Mesothelial cell of epicardium (in vitro differentiated cells): ENCODE data around the gene SLC45A2. TPM values are rescaled to one million over a fixed set of nuclear protein-coding genes. Genes with fewer than 3 reads are reported as not detected.
"Not testable (repeated sequence)": the region's sequence is repeated elsewhere in the genome, so short reads cannot be mapped to it uniquely, and the experiment has no call there.

ENCODE experiments used
- DNase-seq, 2 experiments: peaks; one replicate each; pipeline ENCODE4 v3.0.0; 2021; ENCODE audit warnings: low spot score in 2 of 2; ENCODE audit not compliant: unreplicated experiment in 2 of 2
- H3K27ac Mint-ChIP-seq: 2 replicates; pipeline ENCODE4 v1.8.0; 2021; ENCODE audit warnings: mixed read lengths
- H3K27me3 Mint-ChIP-seq: 2 replicates; pipeline ENCODE4 v1.8.0; 2021; ENCODE audit warnings: low read depth, mixed read lengths
- H3K36me3 Mint-ChIP-seq: 2 replicates; pipeline ENCODE4 v1.8.0; 2021; ENCODE audit warnings: mixed read lengths
- H3K4me1 Mint-ChIP-seq: 2 replicates; pipeline ENCODE4 v1.8.0; 2021; ENCODE audit warnings: mixed read lengths
- H3K4me3 Mint-ChIP-seq: 2 replicates; pipeline ENCODE4 v1.8.0; 2021; ENCODE audit warnings: mild to moderate bottlenecking, moderate library complexity, mixed read lengths
- H3K9me3 Mint-ChIP-seq: 2 replicates; pipeline ENCODE4 v1.8.0; 2021; ENCODE audit warnings: mixed read lengths
- CTCF ChIP-seq: fragments of 200-600 bp; sonication (generic); IDR thresholded peaks from one replicate; pipeline ENCODE4 v1.5.0; 2021; ENCODE audit warnings: antibody characterized with exemption; ENCODE audit not compliant: unreplicated experiment
- total RNA-seq: library from RNA; stranded (reverse); gene quantifications from 3 replicates; pipeline ENCODE4 v1.2.1, GENCODE V29; 2021

The SLC45A2 gene
- total RNA-seq, 1 donor from 2014 or later: 0.63 TPM

DNA sequence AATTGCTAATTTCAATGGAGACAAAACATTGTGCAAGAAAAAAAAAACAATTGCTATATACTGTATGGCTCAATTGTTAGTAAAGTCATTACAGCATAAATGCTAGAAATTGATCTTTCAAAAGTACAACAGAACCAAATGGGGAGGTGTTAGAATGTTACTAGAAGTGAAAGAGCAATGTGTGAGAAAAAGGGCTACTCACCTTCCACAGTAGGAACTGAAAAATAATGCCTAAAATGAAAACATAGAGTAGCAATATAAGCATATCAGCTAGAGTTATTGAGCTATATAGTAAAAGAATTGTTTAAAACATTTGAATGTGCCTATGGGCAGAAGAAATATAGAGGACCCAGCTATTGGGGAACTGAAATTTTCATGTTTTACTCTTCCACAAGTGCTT lies 59.2 kb downstream of the SLC45A2 start:
- Mint-ChIP-seq H3K27ac (no peak overlapping the region), H3K27me3 (no peaks in the 10 kb centered on the region), H3K9me3 (no peaks in the 10 kb centered on the region), H3K36me3 (no peaks in the 10 kb centered on the region), H3K4me1 (peaks cover 7% of the 10 kb centered on the region), H3K4me3 (no peak overlapping the region)
- DNase-seq: no peak
- TF ChIP-seq CTCF: no peak

DNA sequence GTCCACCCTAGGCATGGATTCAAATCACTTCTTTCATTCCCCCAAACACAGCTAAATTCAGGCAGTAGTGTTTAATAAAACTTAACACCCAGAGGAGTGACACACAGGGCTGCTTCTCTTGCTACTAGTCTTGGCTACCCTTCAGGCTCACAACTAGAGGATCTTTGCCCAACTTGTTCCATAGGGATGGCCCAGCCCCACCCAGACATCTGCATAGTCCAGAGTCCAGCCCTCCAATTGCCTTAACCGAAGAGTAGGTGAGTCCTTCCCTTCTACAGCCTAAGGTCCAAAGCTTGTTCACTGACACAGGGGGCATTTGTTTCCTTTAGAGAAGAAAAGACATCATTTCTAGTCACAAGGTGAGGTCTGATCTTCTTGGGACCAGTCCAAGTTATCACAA lies 63.5 kb downstream of the SLC45A2 start:
- no peak for DNase-seq
- Mint-ChIP-seq H3K9me3 (peaks cover 25% of the 10 kb centered on the region), H3K4me1 (peaks cover 3% of the 10 kb centered on the region), H3K4me3 (no peak overlapping the region), H3K36me3 (no peaks in the 10 kb centered on the region), H3K27ac (no peak overlapping the region), H3K27me3 (no peaks in the 10 kb centered on the region)
- TF ChIP-seq CTCF: no peak

GRCh38 chr5:33914844-33915243 lies 69.6 kb downstream of the SLC45A2 start:
- H3K4me3 Mint-ChIP-seq, DNase-seq, H3K4me1 Mint-ChIP-seq, H3K27me3 Mint-ChIP-seq, H3K27ac Mint-ChIP-seq, H3K36me3 Mint-ChIP-seq: not testable (repeated sequence)
- peaks cover 45% of the 10 kb centered on the region for H3K9me3 Mint-ChIP-seq

DNA sequence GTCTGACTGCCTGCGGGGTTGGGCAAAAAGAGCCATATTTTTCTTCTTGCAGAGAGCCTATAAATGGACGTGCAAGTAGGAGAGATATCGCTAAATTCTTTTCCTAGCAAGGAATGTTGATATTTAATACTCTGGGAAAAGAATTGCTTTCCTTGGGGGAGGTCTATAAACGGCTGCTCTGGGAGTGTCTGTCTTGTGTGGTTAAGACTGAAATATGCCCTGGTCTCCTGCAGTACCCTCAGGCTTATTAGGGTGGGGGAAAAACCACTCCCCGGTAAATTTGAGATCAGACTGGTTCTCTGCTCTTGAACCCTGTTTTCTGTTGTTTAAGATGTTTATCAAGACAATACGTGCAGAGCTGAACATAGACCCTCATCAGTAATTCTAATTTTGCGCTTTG lies 78.2 kb downstream of the SLC45A2 start:
- H3K36me3 Mint-ChIP-seq, DNase-seq: not testable (repeated sequence)
- H3K9me3 Mint-ChIP-seq: peaks cover 49% of the 10 kb centered on the region

DNA sequence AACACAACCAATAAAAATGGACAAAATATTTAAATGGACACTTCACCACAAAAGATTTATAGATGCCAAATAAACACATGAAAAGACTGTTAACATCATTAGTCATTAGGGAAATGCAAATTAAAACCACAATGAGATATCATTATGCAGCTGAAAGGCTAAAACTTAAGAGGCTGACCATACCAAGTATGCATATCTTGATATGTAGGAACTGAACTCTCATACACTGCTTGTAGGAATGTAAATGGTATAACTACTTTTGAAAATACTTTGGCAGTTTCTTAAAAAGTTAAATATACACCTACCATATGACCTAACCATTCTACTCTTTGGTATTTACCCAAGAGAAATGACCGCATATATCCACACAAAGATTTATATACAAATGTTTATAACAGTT lies 79.1 kb downstream of the SLC45A2 start:
- H3K9me3 Mint-ChIP-seq: peaks cover 49% of the 10 kb centered on the region
- DNase-seq: no peak
- no peak for TF ChIP-seq CTCF
- H3K27me3 Mint-ChIP-seq: no peaks in the 10 kb centered on the region
- H3K4me1 Mint-ChIP-seq: peaks cover 3% of the 10 kb centered on the region
- no peak overlapping the region for H3K27ac Mint-ChIP-seq
- no peaks in the 10 kb centered on the region for H3K36me3 Mint-ChIP-seq
- no peak overlapping the region for H3K4me3 Mint-ChIP-seq

More for the DNA sequence above, 78.2 kb downstream of the SLC45A2 start:
- not testable (repeated sequence) for H3K27ac Mint-ChIP-seq, H3K27me3 Mint-ChIP-seq, H3K4me3 Mint-ChIP-seq, H3K4me1 Mint-ChIP-seq

- H3K27me3 Mint-ChIP-seq: no peaks in the 10 kb centered on the region
- no peak for DNase-seq
- TF ChIP-seq CTCF: no peak
- H3K9me3 Mint-ChIP-seq: peaks cover 42% of the 10 kb centered on the region
- no peak overlapping the region for H3K27ac Mint-ChIP-seq
- no peaks in the 10 kb centered on the region for H3K36me3 Mint-ChIP-seq
- H3K4me1 Mint-ChIP-seq: peaks cover 3% of the 10 kb centered on the region
- H3K4me3 Mint-ChIP-seq: no peak overlapping the region
Observed at GRCh38 chr5:33903118-33903517, 81.4 kb downstream of the SLC45A2 start.

GRCh38 chr5:33901156-33901555 lies 83.3 kb downstream of the SLC45A2 start:
- no peak for TF ChIP-seq CTCF
- Mint-ChIP-seq H3K27ac (no peak overlapping the region), H3K9me3 (peaks cover 25% of the 10 kb centered on the region), H3K36me3 (no peaks in the 10 kb centered on the region), H3K27me3 (peaks cover 13% of the 10 kb centered on the region), H3K4me1 (peaks cover 3% of the 10 kb centered on the region), H3K4me3 (no peak overlapping the region)
- no peak for DNase-seq
